GM23248 (cell line): Measurements from ENCODE around the gene PPP1R13B. TPM values are rescaled to one million over a fixed set of nuclear protein-coding genes. Genes with fewer than 3 reads are reported as not detected.
"Not testable (repeated sequence)": the region's sequence is repeated elsewhere in the genome, so short reads cannot be mapped to it uniquely, and the experiment has no call there.

Experiments
- DNase-seq: peaks from one replicate; pipeline ENCODE4 v3.0.0-alpha.2; 2015
- H2AFZ ChIP-seq: fragments of 200-600 bp; sonication (generic); 2 replicates; pipeline ENCODE4 v1.6.1; 2016; ENCODE audit warnings: antibody characterized with exemption
- H3F3A ChIP-seq: fragments of 200-600 bp; sonication (generic); 2 replicates; pipeline ENCODE4 v1.6.1; 2016; ENCODE audit warnings: mild to moderate bottlenecking, antibody characterized with exemption, mixed run types; ENCODE audit not compliant: insufficient read depth
- H3K27ac ChIP-seq: fragments of 200-600 bp; sonication (generic); 2 replicates; pipeline ENCODE4 v1.5.1; 2016; ENCODE audit warnings: mild to moderate bottlenecking
- H3K27me3 ChIP-seq: fragments of 200-600 bp; sonication (generic); replicated peaks from 2 replicates; pipeline ENCODE4 v1.6.1; 2016; ENCODE audit warnings: mild to moderate bottlenecking; ENCODE audit not compliant: insufficient read depth
- H3K36me3 ChIP-seq: fragments of 200-600 bp; sonication (generic); 2 replicates; pipeline ENCODE4 v1.6.1; 2016; ENCODE audit warnings: low read depth, mild to moderate bottlenecking
- H3K4me1 ChIP-seq: fragments of 200-600 bp; sonication (generic); 2 replicates; pipeline ENCODE4 v1.6.1; 2016; ENCODE audit warnings: mild to moderate bottlenecking; ENCODE audit not compliant: insufficient read depth
- H3K4me2 ChIP-seq: fragments of 200-600 bp; sonication (generic); one replicate; pipeline ENCODE4 v1.6.1; 2016; ENCODE audit warnings: mild to moderate bottlenecking; ENCODE audit not compliant: unreplicated experiment
- H3K4me3 ChIP-seq: fragments of 200-600 bp; sonication (generic); 2 replicates; pipeline ENCODE4 v1.5.1; 2016; ENCODE audit warnings: mild to moderate bottlenecking
- H3K79me2 ChIP-seq: fragments of 200-600 bp; sonication (generic); 2 replicates; pipeline ENCODE4 v1.6.1; 2016; ENCODE audit warnings: mild to moderate bottlenecking; ENCODE audit not compliant: insufficient read depth
- H3K9ac ChIP-seq: fragments of 200-600 bp; sonication (generic); 2 replicates; pipeline ENCODE4 v1.6.1; 2016; ENCODE audit warnings: mild to moderate bottlenecking
- H3K9me2 ChIP-seq: fragments of 200-600 bp; sonication (generic); 2 replicates; pipeline ENCODE4 v1.6.1; 2016; ENCODE audit warnings: mixed run types, mild to moderate bottlenecking, moderate library complexity; ENCODE audit not compliant: insufficient read depth
- H3K9me3 ChIP-seq: fragments of 200-600 bp; sonication (generic); one replicate; pipeline ENCODE4 v1.6.1; 2017; ENCODE audit warnings: low read depth
- H4K20me1 ChIP-seq: fragments of 200-600 bp; sonication (generic); 2 replicates; pipeline ENCODE4 v1.6.0; 2016; ENCODE audit not compliant: insufficient read depth
- EZH2 ChIP-seq: fragments of 200-600 bp; sonication (generic); IDR thresholded peaks from 2 replicates; pipeline ENCODE4 v1.6.1; 2018; ENCODE audit warnings: antibody characterized with exemption, mild to moderate bottlenecking; ENCODE audit not compliant: insufficient read depth, poor library complexity, severe bottlenecking
- EZH2phosphoT487 ChIP-seq: fragments of 200-600 bp; sonication (generic); IDR thresholded peaks from 2 replicates; pipeline ENCODE4 v1.6.1; 2018; ENCODE audit warnings: antibody characterized with exemption, moderate library complexity, mild to moderate bottlenecking, low read depth; ENCODE audit not compliant: insufficient read depth
- WGBS, 2 experiments: methylation state at CpG; one replicate each; pipeline ENCODE4 v1.1.6; 2015 to 2017; ENCODE audit warnings: low lambda C conversion rate in 2 of 2, low coverage in 1 of 2; ENCODE audit errors: missing lambda C conversion rate in 2 of 2; 5-methylcytosine and 5-hydroxymethylcytosine counted together
- in situ Hi-C: fragments of 300-500 bp; cut with MboI; formaldehyde crosslinking; loops from 2 replicates; pipeline ENCODE4 v1.15.0; 2020
- polyA plus RNA-seq: library from polyadenylated mRNA; unstranded; fragments of >200 nt; fragmentation: Nextera tagmentation; extraction: Ambion mirVana; gene quantifications from 2 replicates; pipeline ENCODE4 v1.2.1, GENCODE V29; 2016
- total RNA-seq: library from RNA; depleted of rRNA; stranded (reverse); fragments of >200 nt; shearing (Covaris generic); gene quantifications from 2 replicates; pipeline ENCODE4 v1.2.3, GENCODE V29; 2014

The PPP1R13B gene
- total and polyA plus RNA-seq, 2 experiments from 2014 or later, result 2.0 to 4.6 TPM

GRCh38 chr14:103802356-103802755, 45.0 kb downstream of the PPP1R13B start:
- Histone ChIP-seq H3K27ac (no peak overlapping the region), H3F3A (peaks cover 15% of the 10 kb centered on the region), H3K9me2 (no peaks in the 10 kb centered on the region), H3K4me1 (peaks cover 18% of the 10 kb centered on the region), H4K20me1 (no peaks in the 10 kb centered on the region), H3K9ac (no peak overlapping the region), H3K4me2 (no peak overlapping the region), H3K79me2 (peaks cover 9% of the 10 kb centered on the region; the same call in 1 of the 2 replicates), H3K36me3 (no peaks in the 10 kb centered on the region), H3K4me3 (no peak overlapping the region), H3K27me3 (no peaks in the 10 kb centered on the region), H3K9me3 (no peaks in the 10 kb centered on the region), H2AFZ (no peak overlapping the region)
- no peak for DNase-seq
- in situ Hi-C loops, result loop anchor here (10.0 kb wide), 1 partner anchor 182 kb away; no protein-coding TSS in a partner anchor
- WGBS, 2 experiments, result 87 to 92% methylated on average over 8 of the region's 8 CpGs
- no peak for TF ChIP-seq EZH2phosphoT487
- TF ChIP-seq EZH2, result no peak

DNA sequence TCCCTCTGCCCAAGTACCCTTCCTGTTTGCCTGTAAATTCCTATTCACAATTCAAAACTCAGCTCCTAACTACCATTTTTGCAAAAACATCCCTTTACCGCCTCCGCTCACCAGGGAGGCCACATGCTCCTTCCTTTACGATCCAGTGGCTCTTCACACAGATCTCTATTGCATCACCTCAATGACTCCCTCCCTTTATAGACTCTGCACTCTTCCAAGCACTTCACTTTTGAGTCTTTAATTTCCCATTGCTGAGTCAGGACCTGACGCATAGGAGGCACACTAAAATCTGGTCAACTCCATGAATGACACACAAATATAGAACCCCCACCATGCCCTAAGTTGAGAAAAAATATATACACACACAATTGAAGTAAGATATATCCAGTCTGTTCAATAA, 45.9 kb downstream of the PPP1R13B start:
- Histone ChIP-seq H3K4me2 (peak overlapping the region; percentile 47), H3K27me3 (no peaks in the 10 kb centered on the region), H4K20me1 (no peaks in the 10 kb centered on the region), H3F3A (peaks cover 15% of the 10 kb centered on the region), H3K27ac (peak overlapping the region; percentile 66), H2AFZ (peak overlapping the region; percentile 74), H3K36me3 (no peaks in the 10 kb centered on the region), H3K9me3 (no peaks in the 10 kb centered on the region), H3K4me1 (peaks cover 18% of the 10 kb centered on the region), H3K79me2 (peaks cover 9% of the 10 kb centered on the region; the same call in 1 of the 2 replicates), H3K4me3 (no peak overlapping the region), H3K9me2 (no peaks in the 10 kb centered on the region), H3K9ac (peak overlapping the region; percentile 42; the same call in 1 of the 2 replicates)
- 30 to 36% methylated on average over 4 of the region's 4 CpGs for WGBS, 2 experiments
- in situ Hi-C loops, result loop anchor here (10.0 kb wide), 1 partner anchor 183 kb away; no protein-coding TSS in a partner anchor
- no peak for TF ChIP-seq EZH2
- peak; percentile 94 for DNase-seq

DNA sequence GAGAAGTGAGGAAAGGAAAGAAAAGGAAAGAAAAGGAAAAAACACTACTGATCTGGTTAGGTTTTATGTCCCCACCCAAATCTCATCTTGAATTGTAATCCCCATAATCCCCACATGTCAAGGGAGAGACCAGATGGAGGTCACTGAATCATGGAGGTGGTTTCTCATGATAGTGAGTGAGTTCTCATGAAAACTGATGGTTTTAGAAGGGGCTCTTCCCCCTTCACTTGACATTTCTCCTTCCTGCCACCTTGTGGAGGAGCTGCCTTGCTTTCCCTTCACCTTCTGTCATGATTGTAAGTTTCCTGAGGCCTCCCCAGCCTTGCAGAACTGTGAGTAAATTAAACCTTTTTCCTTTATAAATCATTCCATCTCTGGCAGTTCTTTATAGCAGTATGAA, 54.2 kb downstream of the PPP1R13B start:
- H3K9ac ChIP-seq, H3K4me1 ChIP-seq, DNase-seq, H3K9me3 ChIP-seq, H2AFZ ChIP-seq, H3K36me3 ChIP-seq, H3K79me2 ChIP-seq, H3K4me2 ChIP-seq, in situ Hi-C loops, H4K20me1 ChIP-seq, H3F3A ChIP-seq, H3K4me3 ChIP-seq, H3K9me2 ChIP-seq, H3K27me3 ChIP-seq, H3K27ac ChIP-seq: not testable (repeated sequence)

DNA sequence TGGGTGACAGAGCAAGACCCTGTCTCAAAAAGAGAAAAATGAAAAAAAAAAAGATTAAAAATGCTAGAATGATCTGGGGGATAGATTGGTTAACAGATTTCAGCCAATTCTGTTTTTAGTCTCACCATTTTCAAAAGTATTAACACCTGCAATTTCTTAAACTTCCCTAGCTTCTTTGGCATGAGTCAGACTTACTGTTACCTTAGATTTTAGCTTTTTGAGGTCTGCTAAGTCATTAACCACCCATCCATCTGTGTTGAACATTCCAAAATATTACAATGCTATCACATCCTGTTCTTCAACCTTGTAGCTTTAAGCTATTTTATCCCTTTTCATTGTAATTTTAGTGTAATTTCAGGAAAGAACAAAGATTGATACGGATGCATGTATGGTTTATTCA, 59.3 kb downstream of the PPP1R13B start:
- Histone ChIP-seq H3K4me3 (no peak overlapping the region), H4K20me1 (no peaks in the 10 kb centered on the region), H3K27ac (no peak overlapping the region), H2AFZ (no peak overlapping the region), H3F3A (no peaks in the 10 kb centered on the region), H3K9me3 (no peaks in the 10 kb centered on the region), H3K36me3 (no peaks in the 10 kb centered on the region), H3K4me1 (no peaks in the 10 kb centered on the region), H3K9me2 (no peaks in the 10 kb centered on the region), H3K9ac (no peak overlapping the region), H3K79me2 (no peaks in the 10 kb centered on the region), H3K4me2 (no peak overlapping the region), H3K27me3 (no peaks in the 10 kb centered on the region)
- 95 to 100% methylated on average over 1 of the region's 1 CpG for WGBS, 2 experiments
- no peak for DNase-seq
- in situ Hi-C loops, result no loop called here
- no peak for TF ChIP-seq EZH2phosphoT487
- no peak for TF ChIP-seq EZH2

DNA sequence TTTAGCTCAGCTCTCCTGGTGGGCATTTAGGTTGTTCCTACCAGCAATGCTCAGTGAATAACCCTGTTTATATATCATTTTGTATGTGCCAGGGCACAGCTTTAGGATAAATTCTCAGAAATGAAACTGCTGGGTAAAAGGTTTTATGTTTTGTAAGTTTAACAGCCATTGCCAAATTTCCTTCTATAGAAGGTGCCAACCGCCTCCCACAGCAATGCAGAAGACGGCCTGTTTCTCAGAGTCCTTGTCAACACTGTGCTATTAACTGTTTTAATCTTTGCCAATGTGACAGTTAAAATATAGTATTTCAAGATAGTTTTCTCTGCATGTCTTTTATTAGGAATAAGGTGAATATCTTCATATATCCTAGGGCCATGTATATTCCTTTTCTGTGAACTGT, 65.0 kb downstream of the PPP1R13B start:
- WGBS, 2 experiments, result 86 to 88% methylated on average over 2 of the region's 2 CpGs
- no peaks in the 10 kb centered on the region for H3F3A ChIP-seq
- no peaks in the 10 kb centered on the region for H3K79me2 ChIP-seq
- no peak overlapping the region for H3K9ac ChIP-seq
- no peak overlapping the region for H3K4me3 ChIP-seq
- in situ Hi-C loops, result no loop called here
- no peaks in the 10 kb centered on the region for H3K36me3 ChIP-seq
- no peak for DNase-seq
- no peaks in the 10 kb centered on the region for H3K4me1 ChIP-seq
- no peak overlapping the region for H3K27ac ChIP-seq
- H3K4me2 ChIP-seq, result no peak overlapping the region
- H2AFZ ChIP-seq, result no peak overlapping the region
- no peaks in the 10 kb centered on the region for H4K20me1 ChIP-seq
- H3K27me3 ChIP-seq, result no peaks in the 10 kb centered on the region
- H3K9me3 ChIP-seq, result no peaks in the 10 kb centered on the region
- no peaks in the 10 kb centered on the region for H3K9me2 ChIP-seq
- TF ChIP-seq EZH2phosphoT487, result no peak
- TF ChIP-seq EZH2, result no peak

DNA sequence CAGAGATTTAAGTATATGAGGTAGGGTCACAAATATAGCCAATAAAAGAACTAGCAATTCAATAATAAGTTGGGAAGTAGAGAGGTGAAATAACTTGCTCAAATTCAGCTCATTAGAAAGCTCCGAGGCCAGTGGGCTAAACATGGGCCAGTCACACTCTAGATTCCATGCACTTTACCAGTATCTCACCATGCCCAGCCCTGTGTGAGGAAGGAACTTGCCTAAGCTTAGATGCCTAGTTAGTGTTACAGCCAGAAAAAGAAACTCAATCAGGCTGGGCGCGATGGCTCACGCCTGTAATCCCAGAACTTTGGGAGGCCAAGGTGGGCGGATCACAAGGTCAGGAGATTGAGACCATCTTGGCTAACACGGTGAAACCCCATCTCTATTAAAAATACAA, 71.1 kb downstream of the PPP1R13B start:
- H3K27ac ChIP-seq, H3K4me3 ChIP-seq, H2AFZ ChIP-seq, H3K27me3 ChIP-seq, H3K4me2 ChIP-seq, H3K9me2 ChIP-seq, H3K9me3 ChIP-seq, in situ Hi-C loops, DNase-seq, H4K20me1 ChIP-seq, H3K9ac ChIP-seq, H3K79me2 ChIP-seq, H3K4me1 ChIP-seq, H3K36me3 ChIP-seq, H3F3A ChIP-seq: not testable (repeated sequence)
- WGBS, 2 experiments, result 97 to 98% methylated on average over 6 of the region's 6 CpGs
